NCI-H774 (cell line): Measurements from ENCODE around the gene P2RX4.
"Not testable (repeated sequence)": the region's sequence is repeated elsewhere in the genome, so short reads cannot be mapped to it uniquely, and the experiment has no call there.

Source experiments
- DNase-seq: peaks from one replicate; lab custom pipeline; 2025; lab: John Stamatoyannopoulos, UW

P2RX4 gene

GRCh38 chr12:121277374-121277759 lies 67.4 kb downstream of the P2RX4 start:
- no peak for DNase-seq

DNA sequence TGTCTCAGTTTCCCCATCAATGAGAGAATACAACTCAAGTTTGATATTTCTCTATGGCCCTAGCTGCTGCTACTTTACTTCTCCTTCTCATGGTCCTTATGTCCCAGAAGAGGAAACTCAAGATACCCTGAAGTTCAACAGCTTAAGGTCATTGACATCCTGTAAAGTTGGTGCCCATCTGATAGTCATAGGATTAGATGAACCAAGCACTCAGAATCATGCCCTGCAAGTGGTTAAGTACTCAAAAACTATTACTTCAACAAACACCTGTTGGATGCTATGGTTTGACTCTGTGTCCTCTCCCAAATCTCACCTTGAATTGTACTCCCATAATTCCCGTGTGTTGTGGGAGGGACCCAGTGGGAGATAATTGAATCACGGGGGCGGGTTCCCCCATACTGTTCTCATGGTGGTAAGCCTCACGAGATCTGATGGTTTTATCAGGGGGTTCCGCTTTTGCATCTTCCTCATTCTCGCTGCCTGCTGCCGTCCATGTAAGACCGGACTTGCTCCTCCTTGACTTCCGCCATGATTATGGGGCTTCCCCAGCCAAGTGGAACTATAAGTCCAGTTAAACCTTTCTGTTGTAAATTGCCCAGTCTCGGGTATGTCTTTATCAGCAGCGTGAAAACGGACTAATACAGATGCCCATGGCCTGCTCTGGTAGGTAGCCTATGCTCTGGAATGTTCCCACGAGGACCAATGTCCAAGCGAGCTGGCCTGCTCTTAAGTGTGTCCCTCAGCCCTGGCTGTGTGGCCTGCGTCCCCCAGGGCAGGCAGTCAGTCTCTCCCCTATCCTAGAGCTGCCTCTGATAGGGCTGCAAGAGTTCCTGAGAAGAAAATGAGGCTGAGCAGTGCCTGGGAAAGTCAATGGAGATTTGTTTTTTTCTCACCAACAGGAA lies 68.5 kb downstream of the P2RX4 start:
- no peak for DNase-seq

GRCh38 chr12:121279071-121279375 lies 69.1 kb downstream of the P2RX4 start:
- no peak for DNase-seq

- no peak for DNase-seq
These were observed 69.6 kb downstream of the P2RX4 start for GRCh38 chr12:121279507-121279915.

DNA sequence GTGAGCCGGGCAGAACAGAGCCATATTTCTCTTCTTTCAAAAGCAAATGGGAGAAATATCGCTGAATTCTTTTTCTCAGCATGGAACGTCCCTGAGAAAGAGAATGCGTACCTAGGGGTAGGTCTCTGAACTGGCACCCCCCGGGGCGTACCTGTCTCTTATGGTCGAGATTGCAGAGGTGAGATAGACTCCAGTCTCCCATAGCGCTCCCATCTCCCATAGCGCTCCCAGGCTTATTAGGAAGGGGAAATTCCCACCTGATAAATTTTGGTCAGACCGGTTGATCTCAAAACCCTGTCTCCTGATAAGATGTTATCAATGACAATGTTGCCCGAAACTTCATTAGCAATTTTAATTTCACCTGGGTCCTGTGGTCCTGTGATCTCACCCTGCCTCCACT lies 70.6 kb downstream of the P2RX4 start:
- not testable (repeated sequence) for DNase-seq

GRCh38 chr12:121281116-121281515 lies 71.2 kb downstream of the P2RX4 start:
- DNase-seq, result not testable (repeated sequence)

DNA sequence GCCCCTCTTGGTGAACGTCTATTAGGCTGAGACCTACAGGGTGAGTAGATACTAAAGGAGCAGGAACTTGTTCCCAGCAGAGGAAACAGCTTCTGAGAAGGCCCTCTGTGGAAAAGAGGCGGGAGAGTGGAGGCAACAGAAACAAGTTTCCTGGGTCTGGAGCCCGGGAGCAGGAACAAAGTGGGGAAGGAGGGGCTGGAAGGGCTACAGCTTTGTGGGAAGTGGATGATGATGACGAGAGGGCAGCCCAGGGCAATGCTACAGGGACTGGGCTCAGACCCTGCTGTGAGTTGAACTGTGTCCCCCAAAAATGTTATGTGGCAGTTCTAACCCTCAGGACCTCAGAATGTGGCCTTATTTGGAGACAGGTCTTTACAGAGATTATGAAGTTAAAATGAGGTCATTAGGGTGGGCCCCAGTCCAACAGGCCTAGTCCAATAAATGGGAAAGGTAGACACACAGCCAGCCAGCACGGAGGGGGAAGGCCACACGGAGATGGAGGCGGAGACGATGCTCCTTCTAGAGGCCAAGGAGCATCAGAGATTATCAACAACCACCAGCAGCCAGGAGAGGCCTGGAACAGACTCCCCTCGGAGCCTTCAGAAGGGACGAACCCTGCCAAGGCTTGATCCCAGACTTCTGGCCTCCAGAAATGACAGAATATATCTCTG lies 72.3 kb downstream of the P2RX4 start:
- no peak for DNase-seq

GRCh38 chr12:121282910-121283309 lies 73.0 kb downstream of the P2RX4 start:
- DNase-seq, result not testable (repeated sequence)

- no peak for DNase-seq
These were observed 73.5 kb downstream of the P2RX4 start for GRCh38 chr12:121283388-121283787.
